ENCODE data around the gene PYDC1.

DNA sequence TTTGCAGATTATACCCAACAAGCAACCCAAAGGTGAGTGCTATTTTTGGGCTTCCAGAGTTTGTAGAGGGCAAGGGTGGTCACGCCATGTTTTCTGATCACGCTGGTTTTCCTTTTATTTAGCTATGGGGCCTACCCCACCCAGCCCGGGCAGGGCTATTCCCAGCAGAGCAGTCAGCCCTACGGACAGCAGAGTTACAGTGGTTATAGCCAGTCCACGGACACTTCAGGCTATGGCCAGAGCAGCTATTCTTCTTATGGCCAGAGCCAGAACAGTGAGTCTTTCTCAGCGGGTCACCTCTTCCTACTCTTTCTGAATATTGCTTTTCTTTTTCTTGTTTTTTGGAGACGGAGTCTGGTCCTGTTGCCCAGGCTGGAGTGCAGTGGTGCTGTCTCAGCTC is 34.5 kb downstream of the PYDC1 start:
- no peak for TF ChIP-seq CTCF (IDR thresholded peaks at IDR 0.05)
- no peak for TF ChIP-seq EP300 (IDR thresholded peaks at IDR 0.05)

Measured in suprapubic skin (tissue), 3 donors.